ENCODE measurements around the gene TUBB6.

Gene TUBB6

DNA sequence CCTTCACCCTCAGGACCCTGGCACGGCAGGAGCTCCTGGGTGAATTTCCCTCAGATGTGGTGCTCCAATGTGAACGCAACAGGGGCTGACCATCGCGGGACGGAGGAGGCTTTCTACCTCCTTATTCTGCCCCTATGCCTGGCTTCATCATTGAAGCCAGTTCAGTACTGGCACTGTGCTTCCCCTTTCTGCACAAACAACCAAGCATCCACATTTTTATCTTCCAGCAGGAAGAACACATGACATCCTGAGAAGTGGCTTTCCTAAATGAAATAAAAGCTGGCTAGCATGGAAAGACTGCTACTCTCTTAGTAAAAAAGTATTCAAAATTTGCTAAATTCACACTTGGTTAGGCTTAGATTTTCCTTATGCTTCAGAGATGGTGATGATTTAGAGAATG, 44.1 kb downstream of the TUBB6 start:
- Histone ChIP-seq H3K4me1 (ENCODE audit: insufficient read depth, poor library complexity, severe bottlenecking) (no peaks in the 10 kb centered on the region), H3K27me3 (ENCODE audit: insufficient read depth, poor library complexity, severe bottlenecking) (no peaks in the 10 kb centered on the region), H3K9me3 (ENCODE audit: severe bottlenecking) (no peaks in the 10 kb centered on the region), H3K27ac (ENCODE audit: poor library complexity, severe bottlenecking) (no peak overlapping the region), H3K4me3 (ENCODE audit: severe bottlenecking) (no peak overlapping the region), H3K36me3 (ENCODE audit: low read depth) (peaks cover 84% of the 10 kb centered on the region)
- DNase-seq (ENCODE audit: low spot score) (no peak), ATAC-seq (ENCODE audit: low read depth) (no peak)
- no peak for TF ChIP-seq CTCF (IDR thresholded peaks at IDR 0.05; ENCODE audit: poor library complexity, severe bottlenecking)

- H3K4me3 ChIP-seq (ENCODE audit: severe bottlenecking): no peak overlapping the region
- no peaks in the 10 kb centered on the region for H3K4me1 ChIP-seq (ENCODE audit: insufficient read depth, poor library complexity, severe bottlenecking)
- peaks cover 94% of the 10 kb centered on the region for H3K36me3 ChIP-seq (ENCODE audit: low read depth)
- H3K27me3 ChIP-seq (ENCODE audit: insufficient read depth, poor library complexity, severe bottlenecking): no peaks in the 10 kb centered on the region
- no peak overlapping the region for H3K27ac ChIP-seq (ENCODE audit: poor library complexity, severe bottlenecking)
- DNase-seq (ENCODE audit: low spot score) (no peak), ATAC-seq (ENCODE audit: low read depth) (no peak)
- H3K9me3 ChIP-seq (ENCODE audit: severe bottlenecking): no peaks in the 10 kb centered on the region
- no peak for TF ChIP-seq CTCF (IDR thresholded peaks at IDR 0.05; ENCODE audit: poor library complexity, severe bottlenecking)
These were observed 51.5 kb downstream of the TUBB6 start for GRCh38 chr18:12359515-12359927.

- peaks cover 98% of the 10 kb centered on the region for H3K36me3 ChIP-seq (ENCODE audit: low read depth)
- H3K4me3 ChIP-seq (ENCODE audit: severe bottlenecking): no peak overlapping the region
- no peak overlapping the region for H3K27ac ChIP-seq (ENCODE audit: poor library complexity, severe bottlenecking)
- no peaks in the 10 kb centered on the region for H3K27me3 ChIP-seq (ENCODE audit: insufficient read depth, poor library complexity, severe bottlenecking)
- DNase-seq (ENCODE audit: low spot score) (no peak), ATAC-seq (ENCODE audit: low read depth) (no peak)
- no peak for TF ChIP-seq CTCF (IDR thresholded peaks at IDR 0.05; ENCODE audit: poor library complexity, severe bottlenecking)
- H3K4me1 ChIP-seq (ENCODE audit: insufficient read depth, poor library complexity, severe bottlenecking): no peaks in the 10 kb centered on the region
- H3K9me3 ChIP-seq (ENCODE audit: severe bottlenecking): no peaks in the 10 kb centered on the region
These were observed 53.8 kb downstream of the TUBB6 start for GRCh38 chr18:12361770-12362378.

DNA sequence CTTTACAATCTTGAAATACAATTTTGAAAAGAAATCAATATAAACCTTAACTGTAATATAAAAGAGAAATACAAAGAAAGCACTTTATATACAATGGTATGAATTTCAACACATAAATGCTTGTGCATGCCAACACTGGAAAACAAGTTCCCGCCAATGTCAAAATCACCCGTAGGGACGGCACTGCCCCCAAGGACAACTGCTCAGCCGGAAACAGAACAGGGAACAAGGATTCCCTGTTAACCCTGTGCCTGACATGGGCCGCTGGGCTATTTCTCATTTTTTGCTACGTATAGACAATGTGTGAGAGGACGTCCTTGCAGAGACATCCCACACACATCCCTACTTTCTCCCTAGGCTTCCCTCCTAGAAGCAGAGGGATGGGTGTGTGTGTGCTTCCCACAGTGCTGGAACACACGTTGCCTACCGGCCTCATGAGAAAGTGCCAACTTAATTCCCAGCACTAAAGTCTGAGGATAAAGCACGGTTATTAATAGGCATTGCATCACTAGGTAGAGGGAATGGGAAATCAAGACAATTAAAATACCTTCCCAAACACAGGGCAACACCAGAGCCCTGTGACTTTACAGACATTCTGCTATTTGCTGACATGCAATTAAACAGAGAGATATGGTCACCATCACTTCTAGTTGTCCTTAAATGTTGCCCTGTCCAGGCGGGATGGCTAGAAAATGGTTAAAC, 54.6 kb downstream of the TUBB6 start:
- Histone ChIP-seq H3K9me3 (ENCODE audit: severe bottlenecking) (no peaks in the 10 kb centered on the region), H3K27me3 (ENCODE audit: insufficient read depth, poor library complexity, severe bottlenecking) (no peaks in the 10 kb centered on the region), H3K36me3 (ENCODE audit: low read depth) (peaks cover 98% of the 10 kb centered on the region), H3K27ac (ENCODE audit: poor library complexity, severe bottlenecking) (no peak overlapping the region), H3K4me1 (ENCODE audit: insufficient read depth, poor library complexity, severe bottlenecking) (no peaks in the 10 kb centered on the region), H3K4me3 (ENCODE audit: severe bottlenecking) (no peak overlapping the region)
- TF ChIP-seq CTCF (IDR thresholded peaks at IDR 0.05; ENCODE audit: poor library complexity, severe bottlenecking): no peak
- ATAC-seq (ENCODE audit: low read depth) (no peak), DNase-seq (ENCODE audit: low spot score) (no peak)

- no peaks in the 10 kb centered on the region for H3K27me3 ChIP-seq (ENCODE audit: insufficient read depth, poor library complexity, severe bottlenecking)
- DNase-seq (ENCODE audit: low spot score): no peak
These were observed 58.3 kb downstream of the TUBB6 start for GRCh38 chr18:12366379-12366778.

More at GRCh38 chr18:12366379-12366778, 58.3 kb downstream of the TUBB6 start:
- H3K4me1 ChIP-seq (ENCODE audit: insufficient read depth, poor library complexity, severe bottlenecking): no peaks in the 10 kb centered on the region
- ATAC-seq (ENCODE audit: low read depth): no peak
- H3K4me3 ChIP-seq (ENCODE audit: severe bottlenecking): no peak overlapping the region
- H3K9me3 ChIP-seq (ENCODE audit: severe bottlenecking): no peaks in the 10 kb centered on the region
- peaks cover 87% of the 10 kb centered on the region for H3K36me3 ChIP-seq (ENCODE audit: low read depth)
- no peak overlapping the region for H3K27ac ChIP-seq (ENCODE audit: poor library complexity, severe bottlenecking)
- no peak for TF ChIP-seq CTCF (IDR thresholded peaks at IDR 0.05; ENCODE audit: poor library complexity, severe bottlenecking)

All from RWPE2 (cell line).